GM12864 (cell line): ENCODE results near the gene GBP6.
"Not testable (repeated sequence)": the region's sequence is repeated elsewhere in the genome, so short reads cannot be mapped to it uniquely, and the experiment has no call there.

Experiments
- DNase-seq: peaks from one replicate; pipeline ENCODE4 v3.0.0-alpha.2; 2011; ENCODE audit warnings: low read depth
- H3K4me3 ChIP-seq: 2 replicates; pipeline ENCODE4 v1.5.1; 2011; ENCODE audit warnings: mild to moderate bottlenecking, low read depth, low read length, control low read depth
- CTCF ChIP-seq: IDR thresholded peaks from 2 replicates; pipeline ENCODE4 v1.5.1; 2011; ENCODE audit warnings: low read depth, mild to moderate bottlenecking, moderate library complexity, low read length, control low read depth, inconsistent platforms; ENCODE audit errors: missing control alignments

GBP6 gene

GRCh38 chr1:89391686-89392085, 27.8 kb downstream of the GBP6 start:
- H3K4me3 ChIP-seq, result no peak overlapping the region
- no peak for DNase-seq
- no peak for TF ChIP-seq CTCF

- no peak overlapping the region for H3K4me3 ChIP-seq
- DNase-seq, result no peak
- TF ChIP-seq CTCF, result no peak
Observed at GRCh38 chr1:89394851-89395250, 31.0 kb downstream of the GBP6 start.

- no peak overlapping the region for H3K4me3 ChIP-seq
- no peak for TF ChIP-seq CTCF
- DNase-seq, result no peak
Observed at GRCh38 chr1:89396902-89397301, 33.0 kb downstream of the GBP6 start.

- H3K4me3 ChIP-seq, result no peak overlapping the region
- TF ChIP-seq CTCF, result no peak
- no peak for DNase-seq
Observed at GRCh38 chr1:89405275-89405929, 41.5 kb downstream of the GBP6 start.

GRCh38 chr1:89407360-89407759, 43.5 kb downstream of the GBP6 start:
- TF ChIP-seq CTCF, result no peak
- no peak for DNase-seq
- no peak overlapping the region for H3K4me3 ChIP-seq

GRCh38 chr1:89407768-89408167, 43.9 kb downstream of the GBP6 start:
- DNase-seq, result not testable (repeated sequence)

GRCh38 chr1:89425056-89425455, 61.2 kb downstream of the GBP6 start:
- H3K4me3 ChIP-seq, result no peak overlapping the region
- TF ChIP-seq CTCF, result no peak
- DNase-seq, result no peak

More at GRCh38 chr1:89407768-89408167, 43.9 kb downstream of the GBP6 start:
- not testable (repeated sequence) for H3K4me3 ChIP-seq
